HepG2 (cell line): ENCODE data around the gene ARHGEF11. TPM values are rescaled to one million over a fixed set of nuclear protein-coding genes. Genes with fewer than 3 reads are reported as not detected.

Source experiments
- PRDM4 ChIP-seq: sonication (generic); formaldehyde crosslinking; IDR thresholded peaks from 2 replicates; pipeline ENCODE4 v1.9.0; 2021; ENCODE audit warnings: missing genetic modification reagents, borderline replicate concordance
- RBFOX2 ChIP-seq: fragments of 200-400 bp; formaldehyde crosslinking; IDR thresholded peaks from 2 replicates; pipeline ENCODE4 v1.6.1; 2017; ENCODE audit warnings: low read depth, mild to moderate bottlenecking, low read length
- SNRNP70 ChIP-seq: fragments of 200-400 bp; formaldehyde crosslinking; IDR thresholded peaks from 2 replicates; pipeline ENCODE4 v1.6.1; 2017; ENCODE audit warnings: mild to moderate bottlenecking, low read depth, low read length, moderate library complexity
- SP140L ChIP-seq: sonication (generic); formaldehyde crosslinking; IDR thresholded peaks from 2 replicates; pipeline ENCODE4 v1.4.0; 2020; ENCODE audit warnings: missing genetic modification reagents, borderline replicate concordance
- ZNF414 ChIP-seq: sonication (generic); formaldehyde crosslinking; IDR thresholded peaks from 2 replicates; pipeline ENCODE4 v1.5.0; 2020; ENCODE audit warnings: missing genetic modification reagents
- ZNF639 ChIP-seq: conservative IDR thresholded peaks from 2 replicates; pipeline ENCODE4 v1.6.1; 2018; ENCODE audit warnings: missing genetic modification reagents
- polyA plus RNA-seq, 8 experiments: library from polyadenylated mRNA; depleted of rRNA in 3 of 8; stranded (reverse) in 7 of 8; unstranded in 1 of 8; fragments of >200 nt; fragmentation: Illumina TruSeq in 4 of 8; extraction: Trizol in 4 of 8; gene quantifications; 2 replicates each; pipeline versions ENCODE4 v1.2.1 to v1.2.3, GENCODE V29; 2011 to 2016; ENCODE audit warnings: low read depth in 4 of 8, missing spikeins in 1 of 8, mixed read lengths in 1 of 8; ENCODE audit not compliant: insufficient read depth in 1 of 8
- total RNA-seq, 5 experiments: library from RNA; depleted of rRNA; stranded (reverse); fragments of >200 nt; fragmentation: Illumina TruSeq; extraction: Trizol; gene quantifications; 2 replicates each; pipeline ENCODE4 v1.2.3, GENCODE V29; 2016; ENCODE audit warnings: low read depth in 1 of 5
- TF ChIP-seq, protein P1 (sequence below), 2 experiments: sonication (generic) in 1 of 2; formaldehyde crosslinking in 1 of 2; IDR thresholded peaks; 2 replicates each; pipeline versions ENCODE4 v1.6.1 to v1.9.0; 2014 to 2022; ENCODE audit warnings: antibody characterized with exemption in 1 of 2, borderline replicate concordance in 1 of 2, inconsistent platforms in 1 of 2, low read depth in 1 of 2, missing genetic modification reagents in 1 of 2
- TF ChIP-seq, protein P2 (sequence below): sonication (generic); formaldehyde crosslinking; IDR thresholded peaks from 2 replicates; pipeline ENCODE4 v1.4.0; 2020; ENCODE audit warnings: mild to moderate bottlenecking, missing genetic modification reagents

The ARHGEF11 gene
- total and polyA plus RNA-seq, 2 of the 13 experiments (the other 11 are each of a cell fraction or from before 2014, with no cell fraction given), result 16.5 to 21.2 TPM

DNA sequence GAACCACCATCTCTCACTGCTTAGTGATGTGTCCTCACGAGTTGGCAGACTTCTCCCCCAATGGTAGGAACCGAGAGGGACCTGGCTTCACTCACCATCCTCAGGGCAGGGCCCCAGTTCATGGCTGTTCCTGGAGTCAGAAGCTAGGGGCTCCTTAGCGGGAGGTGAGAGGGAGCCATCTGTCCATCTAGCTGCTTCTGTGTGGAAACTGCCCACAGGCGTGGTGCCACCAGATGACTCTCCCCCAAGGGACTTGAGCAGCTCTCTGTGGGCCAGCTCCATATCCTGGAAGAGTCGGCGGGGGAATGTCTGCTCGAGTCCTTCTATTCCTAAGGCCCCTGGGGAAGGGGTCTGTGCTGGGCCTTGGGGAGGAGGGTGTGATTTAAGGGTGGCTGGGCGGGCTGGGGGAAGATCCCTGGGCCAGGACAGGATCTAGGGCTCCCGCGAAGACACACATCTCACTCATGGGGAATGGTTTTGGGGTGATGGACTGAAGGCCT, 108.8 kb downstream of the ARHGEF11 start (continued):
- TF ChIP-seq, protein P1, sequence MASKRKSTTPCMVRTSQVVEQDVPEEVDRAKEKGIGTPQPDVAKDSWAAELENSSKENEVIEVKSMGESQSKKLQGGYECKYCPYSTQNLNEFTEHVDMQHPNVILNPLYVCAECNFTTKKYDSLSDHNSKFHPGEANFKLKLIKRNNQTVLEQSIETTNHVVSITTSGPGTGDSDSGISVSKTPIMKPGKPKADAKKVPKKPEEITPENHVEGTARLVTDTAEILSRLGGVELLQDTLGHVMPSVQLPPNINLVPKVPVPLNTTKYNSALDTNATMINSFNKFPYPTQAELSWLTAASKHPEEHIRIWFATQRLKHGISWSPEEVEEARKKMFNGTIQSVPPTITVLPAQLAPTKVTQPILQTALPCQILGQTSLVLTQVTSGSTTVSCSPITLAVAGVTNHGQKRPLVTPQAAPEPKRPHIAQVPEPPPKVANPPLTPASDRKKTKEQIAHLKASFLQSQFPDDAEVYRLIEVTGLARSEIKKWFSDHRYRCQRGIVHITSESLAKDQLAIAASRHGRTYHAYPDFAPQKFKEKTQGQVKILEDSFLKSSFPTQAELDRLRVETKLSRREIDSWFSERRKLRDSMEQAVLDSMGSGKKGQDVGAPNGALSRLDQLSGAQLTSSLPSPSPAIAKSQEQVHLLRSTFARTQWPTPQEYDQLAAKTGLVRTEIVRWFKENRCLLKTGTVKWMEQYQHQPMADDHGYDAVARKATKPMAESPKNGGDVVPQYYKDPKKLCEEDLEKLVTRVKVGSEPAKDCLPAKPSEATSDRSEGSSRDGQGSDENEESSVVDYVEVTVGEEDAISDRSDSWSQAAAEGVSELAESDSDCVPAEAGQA (IDR thresholded peaks at IDR 0.05; ENCODE audit: low read depth), result no peak
- TF ChIP-seq, protein P1 (CRISPR knock-in tag; IDR thresholded peaks at IDR 0.05; ENCODE audit: borderline replicate concordance), result no peak
- TF ChIP-seq PRDM4, result no peak
- no peak for TF ChIP-seq RBFOX2
- TF ChIP-seq SP140L (CRISPR knock-in tag), result no peak
- TF ChIP-seq, protein P2, sequence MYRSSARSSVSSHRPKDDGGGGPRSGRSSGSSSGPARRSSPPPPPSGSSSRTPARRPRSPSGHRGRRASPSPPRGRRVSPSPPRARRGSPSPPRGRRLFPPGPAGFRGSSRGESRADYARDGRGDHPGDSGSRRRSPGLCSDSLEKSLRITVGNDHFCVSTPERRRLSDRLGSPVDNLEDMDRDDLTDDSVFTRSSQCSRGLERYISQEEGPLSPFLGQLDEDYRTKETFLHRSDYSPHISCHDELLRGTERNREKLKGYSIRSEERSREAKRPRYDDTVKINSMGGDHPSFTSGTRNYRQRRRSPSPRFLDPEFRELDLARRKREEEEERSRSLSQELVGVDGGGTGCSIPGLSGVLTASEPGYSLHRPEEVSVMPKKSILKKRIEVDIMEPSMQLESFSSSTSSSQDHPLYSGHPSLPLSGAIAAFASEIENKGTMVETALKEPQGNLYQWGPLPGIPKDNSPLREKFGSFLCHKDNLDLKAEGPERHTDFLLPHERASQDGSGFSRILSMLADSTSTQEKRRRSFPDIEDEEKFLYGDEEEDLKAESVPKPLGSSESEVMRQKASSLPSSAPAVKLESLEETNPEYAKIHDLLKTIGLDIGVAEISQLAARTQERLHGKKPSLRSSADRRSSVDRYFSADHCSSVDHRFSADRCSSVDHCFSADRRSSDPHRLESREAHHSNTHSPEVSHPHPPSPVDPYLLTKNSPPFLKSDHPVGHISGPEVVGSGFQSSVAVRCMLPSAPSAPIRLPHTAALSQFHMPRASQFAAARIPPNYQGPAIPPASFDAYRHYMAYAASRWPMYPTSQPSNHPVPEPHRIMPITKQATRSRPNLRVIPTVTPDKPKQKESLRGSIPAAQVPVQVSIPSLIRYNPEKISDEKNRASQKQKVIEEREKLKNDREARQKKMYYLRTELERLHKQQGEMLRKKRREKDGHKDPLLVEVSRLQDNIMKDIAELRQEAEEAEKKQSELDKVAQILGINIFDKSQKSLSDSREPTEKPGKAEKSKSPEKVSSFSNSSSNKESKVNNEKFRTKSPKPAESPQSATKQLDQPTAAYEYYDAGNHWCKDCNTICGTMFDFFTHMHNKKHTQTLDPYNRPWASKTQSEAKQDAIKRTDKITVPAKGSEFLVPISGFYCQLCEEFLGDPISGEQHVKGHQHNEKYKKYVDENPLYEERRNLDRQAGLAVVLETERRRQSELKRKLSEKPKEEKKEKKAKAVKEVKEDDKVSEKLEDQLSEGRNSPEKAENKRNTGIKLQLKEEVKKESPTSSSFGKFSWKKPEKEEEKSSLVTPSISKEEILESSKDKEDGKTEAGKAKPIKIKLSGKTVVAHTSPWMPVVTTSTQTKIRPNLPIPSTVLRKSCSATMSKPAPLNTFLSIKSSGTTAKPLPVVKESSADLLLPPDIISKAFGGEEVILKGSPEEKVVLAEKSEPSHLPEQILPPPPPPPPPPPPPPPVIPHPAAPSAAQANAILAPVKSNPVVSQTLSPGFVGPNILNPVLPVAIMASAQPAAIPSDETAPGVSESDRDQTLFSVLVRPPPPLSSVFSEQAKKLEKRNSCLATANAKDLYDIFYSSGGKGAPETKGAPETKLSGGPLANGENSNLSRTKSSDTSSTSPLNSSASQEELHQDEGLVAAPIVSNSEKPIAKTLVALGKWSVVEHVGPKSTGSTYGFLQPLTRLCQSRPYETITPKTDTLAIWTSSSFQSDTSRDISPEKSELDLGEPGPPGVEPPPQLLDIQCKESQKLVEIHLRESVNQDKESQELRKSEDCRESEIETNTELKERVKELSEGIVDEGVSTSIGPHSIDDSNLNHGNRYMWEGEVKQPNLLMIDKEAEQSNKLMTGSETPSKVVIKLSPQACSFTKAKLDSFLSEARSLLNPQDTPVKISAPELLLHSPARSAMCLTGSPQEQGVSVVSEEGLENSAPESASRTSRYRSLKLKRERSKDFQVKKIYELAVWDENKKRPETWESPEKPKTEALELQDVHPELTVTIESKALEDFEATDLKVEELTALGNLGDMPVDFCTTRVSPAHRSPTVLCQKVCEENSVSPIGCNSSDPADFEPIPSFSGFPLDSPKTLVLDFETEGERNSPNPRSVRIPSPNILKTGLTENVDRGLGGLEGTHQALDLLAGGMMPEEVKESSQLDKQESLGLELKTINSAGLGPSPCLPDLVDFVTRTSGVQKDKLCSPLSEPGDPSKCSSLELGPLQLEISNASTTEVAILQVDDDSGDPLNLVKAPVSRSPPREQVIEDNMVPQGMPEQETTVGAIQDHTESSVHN (CRISPR knock-in tag), result no peak
- no peak for TF ChIP-seq ZNF414
- TF ChIP-seq ZNF639, result no peak
- no peak for TF ChIP-seq SNRNP70
